Astrocyte (in vitro differentiated cells and primary cell): ENCODE data around the gene NRSN2. TPM values are rescaled to one million over a fixed set of nuclear protein-coding genes. Genes with fewer than 3 reads are reported as not detected.

Source experiments
- DNase-seq: peaks from one replicate; pipeline ENCODE4 v3.0.0-alpha.2; 2010; ENCODE audit warnings: low read depth
- FAIRE-seq: peaks from 2 replicates; lab custom pipeline; 2011; peaks lifted over from hg19 to GRCh38; lab: Jason Lieb, UNC
- H2AFZ ChIP-seq: 2 replicates; pipeline ENCODE4 v1.6.0; 2012; ENCODE audit warnings: low read depth, low read length, inconsistent platforms
- H3K27ac ChIP-seq: 2 replicates; pipeline ENCODE4 v1.5.1; 2011; ENCODE audit warnings: low read depth, low read length, inconsistent platforms
- H3K27me3 ChIP-seq: 2 replicates; pipeline ENCODE4 v1.6.0; 2011; ENCODE audit warnings: low read length, inconsistent platforms; ENCODE audit not compliant: insufficient read depth
- H3K36me3 ChIP-seq: 2 replicates; pipeline ENCODE4 v1.5.1; 2011; ENCODE audit warnings: low read length, inconsistent platforms; ENCODE audit not compliant: insufficient read depth
- H3K4me1 ChIP-seq: 2 replicates; pipeline ENCODE4 v1.5.1; 2011; ENCODE audit warnings: low read length, inconsistent platforms; ENCODE audit not compliant: insufficient read depth
- H3K4me2 ChIP-seq: 2 replicates; pipeline ENCODE4 v1.6.0; 2012; ENCODE audit warnings: low read length, inconsistent platforms
- H3K4me3 ChIP-seq: 2 replicates; pipeline ENCODE4 v1.5.1; 2011; ENCODE audit warnings: low read depth, mild to moderate bottlenecking, low read length, inconsistent platforms; ENCODE audit not compliant: insufficient read depth
- H3K79me2 ChIP-seq: 2 replicates; pipeline ENCODE4 v1.6.0; 2012; ENCODE audit warnings: mild to moderate bottlenecking, low read length, inconsistent platforms; ENCODE audit not compliant: insufficient read depth
- H3K9ac ChIP-seq: 2 replicates; pipeline ENCODE4 v1.6.0; 2012; ENCODE audit warnings: mild to moderate bottlenecking, low read length, inconsistent platforms
- H3K9me3 ChIP-seq: 2 replicates; pipeline ENCODE4 v1.5.1; 2012; ENCODE audit warnings: low read depth, mild to moderate bottlenecking, low read length, inconsistent platforms; ENCODE audit not compliant: insufficient read depth
- H4K20me1 ChIP-seq: 2 replicates; pipeline ENCODE4 v1.6.0; 2012; ENCODE audit warnings: low read length, inconsistent platforms; ENCODE audit not compliant: insufficient read depth
- H3K27ac Mint-ChIP-seq: one replicate; pipeline ENCODE4 v1.8.0; 2021; ENCODE audit warnings: mild to moderate bottlenecking, mixed read lengths; ENCODE audit not compliant: unreplicated experiment
- H3K27me3 Mint-ChIP-seq: one replicate; pipeline ENCODE4 v1.8.0; 2021; ENCODE audit warnings: low read depth, mixed read lengths; ENCODE audit not compliant: unreplicated experiment
- H3K36me3 Mint-ChIP-seq: one replicate; pipeline ENCODE4 v1.8.0; 2021; ENCODE audit warnings: low read depth, mixed read lengths; ENCODE audit not compliant: unreplicated experiment
- H3K4me1 Mint-ChIP-seq: one replicate; pipeline ENCODE4 v1.8.0; 2021; ENCODE audit warnings: low read depth, mixed read lengths; ENCODE audit not compliant: unreplicated experiment
- H3K4me3 Mint-ChIP-seq: one replicate; pipeline ENCODE4 v1.8.0; 2021; ENCODE audit warnings: mild to moderate bottlenecking, moderate library complexity, mixed read lengths; ENCODE audit not compliant: unreplicated experiment
- H3K9me3 Mint-ChIP-seq: one replicate; pipeline ENCODE4 v1.8.0; 2021; ENCODE audit warnings: mild to moderate bottlenecking, mixed read lengths; ENCODE audit not compliant: unreplicated experiment
- CTCF ChIP-seq: IDR thresholded peaks from 2 replicates; pipeline ENCODE4 v1.5.1; 2011; ENCODE audit warnings: low read depth, mild to moderate bottlenecking, inconsistent platforms, low read length, moderate library complexity; ENCODE audit not compliant: insufficient read depth
- EZH2 ChIP-seq: IDR thresholded peaks from 2 replicates; pipeline ENCODE4 v1.6.1; 2012; ENCODE audit warnings: mild to moderate bottlenecking, low read length, inconsistent platforms; ENCODE audit not compliant: insufficient read depth
- total RNA-seq: library from RNA; stranded (reverse); gene quantifications from 2 replicates; pipeline ENCODE4 v1.2.1, GENCODE V29; 2021

The NRSN2 gene
- total RNA-seq, 1 donor from 2014 or later: 57.8 TPM

- DNase-seq: no peak
- Histone ChIP-seq H3K4me2 (no peak overlapping the region), H2AFZ (no peak overlapping the region), H3K9ac (no peak overlapping the region), H3K27me3 (no peaks in the 10 kb centered on the region), H3K9me3 (no peaks in the 10 kb centered on the region), H3K4me1 (peaks cover 3% of the 10 kb centered on the region), H3K27ac (no peak overlapping the region), H3K4me3 (no peak overlapping the region), H4K20me1 (peaks cover 12% of the 10 kb centered on the region), H3K36me3 (no peaks in the 10 kb centered on the region), H3K79me2 (no peaks in the 10 kb centered on the region)
- Mint-ChIP-seq H3K27ac (peak overlapping the region; percentile 47), H3K4me3 (no peak overlapping the region), H3K4me1 (peaks cover 14% of the 10 kb centered on the region), H3K36me3 (peaks cover 6% of the 10 kb centered on the region), H3K27me3 (peaks cover 8% of the 10 kb centered on the region), H3K9me3 (no peaks in the 10 kb centered on the region)
- TF ChIP-seq EZH2 (no peak), CTCF (no peak)
- FAIRE-seq: no peak
Measured at GRCh38 chr20:378961-379336, 32.0 kb downstream of the NRSN2 start.

GRCh38 chr20:380763-381580, 34.1 kb downstream of the NRSN2 start:
- H3K4me3 Mint-ChIP-seq: peak overlapping the region; percentile 88
- Histone ChIP-seq H4K20me1 (peaks cover 15% of the 10 kb centered on the region), H3K27me3 (no peaks in the 10 kb centered on the region), H3K36me3 (no peaks in the 10 kb centered on the region), H3K9ac (peak overlapping the region; percentile 60), H3K4me3 (peak overlapping the region; percentile 66), H3K4me2 (peak overlapping the region; percentile 87), H3K4me1 (peaks cover 3% of the 10 kb centered on the region), H2AFZ (peak overlapping the region; percentile 75), H3K79me2 (no peaks in the 10 kb centered on the region), H3K9me3 (no peaks in the 10 kb centered on the region), H3K27ac (peak overlapping the region; percentile 12)
- H3K4me1 Mint-ChIP-seq: peaks cover 14% of the 10 kb centered on the region
- no peak for DNase-seq
- H3K9me3 Mint-ChIP-seq: no peaks in the 10 kb centered on the region
- no peak for FAIRE-seq
- H3K27me3 Mint-ChIP-seq: peaks cover 6% of the 10 kb centered on the region
- peak overlapping the region; percentile 53 for H3K27ac Mint-ChIP-seq
- peaks cover 9% of the 10 kb centered on the region for H3K36me3 Mint-ChIP-seq
- TF ChIP-seq EZH2 (no peak), CTCF (no peak)
